Umbilical cord (tissue), 2 donors: ENCODE data around the gene BTBD16. TPM values are rescaled to one million over a fixed set of nuclear protein-coding genes. Genes with fewer than 3 reads are reported as not detected.

Experiments
- DNase-seq: peaks from one replicate; pipeline ENCODE4 v3.0.0-alpha.2; 2015; ENCODE audit warnings: low spot score
- total RNA-seq: library from RNA; depleted of rRNA; stranded (reverse); fragments of >200 nt; gene quantifications from one replicate; pipeline ENCODE4 v1.2.3, GENCODE V29; 2014; ENCODE audit warnings: low replicate concordance; ENCODE audit not compliant: insufficient read depth

The BTBD16 gene
- total RNA-seq, 1 donor from 2014 or later: not detected

- peak; percentile 65 for DNase-seq
Measured at GRCh38 chr10:122373721-122374120, 102.6 kb downstream of the BTBD16 start.

- peak; percentile 98 for DNase-seq
Measured at GRCh38 chr10:122374237-122374858, 103.3 kb downstream of the BTBD16 start, which contains the start of gene PLEKHA1. TSS of gene PLEKHA1 (plus strand) at chr10:122374708. CDS start at chr10:122393201, 18,493 bp downstream.

GRCh38 chr10:122374859-122375678, 104.0 kb downstream of the BTBD16 start:
- DNase-seq: peak; percentile 57

GRCh38 chr10:122375679-122376160, 104.6 kb downstream of the BTBD16 start:
- no peak for DNase-seq

- no peak for DNase-seq
Measured at GRCh38 chr10:122376364-122376961, 105.4 kb downstream of the BTBD16 start.

GRCh38 chr10:122379041-122379440, 107.9 kb downstream of the BTBD16 start:
- no peak for DNase-seq

GRCh38 chr10:122379537-122379936, 108.4 kb downstream of the BTBD16 start:
- DNase-seq: no peak

- DNase-seq: no peak
Measured at GRCh38 chr10:122380703-122381102, 109.6 kb downstream of the BTBD16 start.

- DNase-seq: no peak
Measured at GRCh38 chr10:122381680-122382079, 110.6 kb downstream of the BTBD16 start.

- DNase-seq: no peak
Measured at GRCh38 chr10:122386514-122386913, 115.4 kb downstream of the BTBD16 start.

- no peak for DNase-seq
Measured at GRCh38 chr10:122387572-122387971, 116.5 kb downstream of the BTBD16 start.

Other genes starting within 250 kb of the BTBD16 start
- 32.3 TPM for gene PLEKHA1, start 103.4 kb downstream of the BTBD16 start, total RNA-seq
- gene ARMS2, start 183.4 kb downstream of the BTBD16 start, total RNA-seq: not detected
- 401 TPM for gene HTRA1, start 190.3 kb downstream of the BTBD16 start, total RNA-seq